ENCODE data around the gene MAP2. TPM values are rescaled to one million over a fixed set of nuclear protein-coding genes. Genes with fewer than 3 reads are reported as not detected.

The MAP2 gene
- total RNA-seq, 1 experiment from 2014 or later, result 40.2 TPM

DNA sequence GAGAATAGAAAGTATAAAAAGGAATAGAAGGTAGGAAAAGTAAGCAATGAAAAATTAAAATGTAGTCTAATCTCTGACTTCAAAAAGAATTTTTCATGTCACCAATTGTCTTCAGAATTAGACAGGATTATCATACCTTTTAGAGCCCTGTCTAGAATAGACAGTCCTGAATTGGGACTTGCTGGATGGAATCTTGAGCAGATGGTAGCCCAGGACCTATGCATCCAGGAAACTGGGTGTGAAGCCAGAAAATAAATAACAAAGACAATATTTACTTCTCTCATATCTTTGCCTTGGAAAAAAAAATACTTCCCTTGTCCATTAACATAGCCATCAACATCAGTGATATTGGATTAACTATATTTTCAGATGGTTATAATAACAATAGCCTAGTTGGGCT lies 250.0 kb downstream of the MAP2 start:
- BruUV-seq (replicated peaks), result no TSS peak
- Mint-ChIP-seq H3K9me3 (ENCODE audit: unreplicated experiment) (no peaks in the 10 kb centered on the region), H3K4me1 (ENCODE audit: insufficient read depth, unreplicated experiment) (no peaks in the 10 kb centered on the region), H3K27ac (ENCODE audit: low read depth, unreplicated experiment) (no peak overlapping the region), H3K36me3 (ENCODE audit: insufficient read depth, unreplicated experiment) (no peaks in the 10 kb centered on the region), H3K4me3 (ENCODE audit: unreplicated experiment) (no peak overlapping the region), H3K27me3 (ENCODE audit: insufficient read depth, unreplicated experiment) (no peaks in the 10 kb centered on the region)
- TF ChIP-seq, protein P1, sequence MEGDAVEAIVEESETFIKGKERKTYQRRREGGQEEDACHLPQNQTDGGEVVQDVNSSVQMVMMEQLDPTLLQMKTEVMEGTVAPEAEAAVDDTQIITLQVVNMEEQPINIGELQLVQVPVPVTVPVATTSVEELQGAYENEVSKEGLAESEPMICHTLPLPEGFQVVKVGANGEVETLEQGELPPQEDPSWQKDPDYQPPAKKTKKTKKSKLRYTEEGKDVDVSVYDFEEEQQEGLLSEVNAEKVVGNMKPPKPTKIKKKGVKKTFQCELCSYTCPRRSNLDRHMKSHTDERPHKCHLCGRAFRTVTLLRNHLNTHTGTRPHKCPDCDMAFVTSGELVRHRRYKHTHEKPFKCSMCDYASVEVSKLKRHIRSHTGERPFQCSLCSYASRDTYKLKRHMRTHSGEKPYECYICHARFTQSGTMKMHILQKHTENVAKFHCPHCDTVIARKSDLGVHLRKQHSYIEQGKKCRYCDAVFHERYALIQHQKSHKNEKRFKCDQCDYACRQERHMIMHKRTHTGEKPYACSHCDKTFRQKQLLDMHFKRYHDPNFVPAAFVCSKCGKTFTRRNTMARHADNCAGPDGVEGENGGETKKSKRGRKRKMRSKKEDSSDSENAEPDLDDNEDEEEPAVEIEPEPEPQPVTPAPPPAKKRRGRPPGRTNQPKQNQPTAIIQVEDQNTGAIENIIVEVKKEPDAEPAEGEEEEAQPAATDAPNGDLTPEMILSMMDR (IDR thresholded peaks at IDR 0.05; ENCODE audit: unreplicated experiment), result no peak
- ChIA-PET POLR2A (interaction anchor here (0.7 kb wide), 1 partner anchor 12 kb away, joined by 4 read pairs; no protein-coding TSS in a partner anchor), CTCF (no interaction called here)
- DNase-seq (ENCODE audit: unreplicated experiment), result no peak
- intact Hi-C loops (cut with micrococcal nuclease), result no loop called here

DNA sequence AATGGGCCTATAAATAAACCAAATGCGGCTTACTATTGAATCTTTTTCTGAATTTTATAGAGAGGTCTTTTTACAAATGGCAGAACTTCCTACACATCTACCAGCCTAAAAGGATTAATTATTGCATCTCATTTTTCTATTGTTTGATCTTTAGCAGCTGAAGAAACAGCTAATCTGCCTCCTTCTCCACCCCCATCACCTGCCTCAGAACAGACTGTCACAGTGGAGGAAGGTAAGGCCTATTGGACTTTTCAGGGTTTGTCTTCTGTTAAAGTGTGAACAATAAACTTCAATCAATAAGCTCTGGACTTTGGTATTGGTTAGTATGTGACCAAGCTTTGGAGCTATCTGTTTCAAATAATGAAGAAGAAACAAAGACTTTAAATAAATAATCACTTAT lies 256.7 kb downstream of the MAP2 start:
- CTCF ChIA-PET, result no interaction called here
- Mint-ChIP-seq H3K9me3 (ENCODE audit: unreplicated experiment) (no peaks in the 10 kb centered on the region), H3K4me1 (ENCODE audit: insufficient read depth, unreplicated experiment) (no peaks in the 10 kb centered on the region), H3K4me3 (ENCODE audit: unreplicated experiment) (no peak overlapping the region), H3K27ac (ENCODE audit: low read depth, unreplicated experiment) (no peak overlapping the region), H3K27me3 (ENCODE audit: insufficient read depth, unreplicated experiment) (no peaks in the 10 kb centered on the region), H3K36me3 (ENCODE audit: insufficient read depth, unreplicated experiment) (no peaks in the 10 kb centered on the region)
- intact Hi-C loops (cut with micrococcal nuclease), result no loop called here
- BruUV-seq (replicated peaks), result no TSS peak
- DNase-seq (ENCODE audit: unreplicated experiment), result no peak
- POLR2A ChIA-PET, result interaction anchor here (0.7 kb wide), 1 partner anchor 319 kb away, joined by 3 read pairs; no protein-coding TSS in a partner anchor
- TF ChIP-seq, protein P1 (IDR thresholded peaks at IDR 0.05; ENCODE audit: unreplicated experiment), result no peak

DNA sequence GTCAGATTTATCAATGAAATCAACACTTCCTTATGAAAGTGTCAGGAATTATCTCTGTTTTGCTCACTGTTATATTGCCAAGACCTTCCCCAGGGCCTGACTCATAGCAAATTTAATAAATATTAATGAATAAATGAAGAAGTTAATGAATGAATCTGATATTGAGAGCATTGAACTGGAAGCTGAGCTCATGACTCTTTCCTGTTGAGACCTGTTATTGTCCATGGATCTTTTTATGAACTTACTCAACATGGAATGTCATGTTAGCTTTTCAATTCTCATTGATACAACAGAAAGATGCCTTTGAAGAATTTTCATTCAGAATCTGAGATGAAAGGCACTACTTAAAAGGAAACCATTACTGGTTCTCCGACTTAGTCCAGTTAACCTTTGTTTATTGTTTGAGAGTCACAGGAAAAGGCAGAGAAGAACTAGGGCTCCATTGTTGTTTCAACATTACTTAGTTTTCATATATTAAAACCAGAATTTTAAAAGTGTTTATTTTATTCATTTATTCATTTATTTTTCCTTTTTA lies 257.4 kb downstream of the MAP2 start:
- Mint-ChIP-seq H3K4me3 (ENCODE audit: unreplicated experiment) (no peak overlapping the region), H3K36me3 (ENCODE audit: insufficient read depth, unreplicated experiment) (no peaks in the 10 kb centered on the region), H3K27me3 (ENCODE audit: insufficient read depth, unreplicated experiment) (no peaks in the 10 kb centered on the region), H3K9me3 (ENCODE audit: unreplicated experiment) (no peaks in the 10 kb centered on the region), H3K4me1 (ENCODE audit: insufficient read depth, unreplicated experiment) (no peaks in the 10 kb centered on the region), H3K27ac (ENCODE audit: low read depth, unreplicated experiment) (no peak overlapping the region)
- POLR2A ChIA-PET, result interaction anchor here (0.7 kb wide), 1 partner anchor 318 kb away, joined by 3 read pairs; no protein-coding TSS in a partner anchor
- DNase-seq (ENCODE audit: unreplicated experiment), result no peak
- TF ChIP-seq, protein P1 (IDR thresholded peaks at IDR 0.05; ENCODE audit: unreplicated experiment), result no peak
- no TSS peak for BruUV-seq (replicated peaks)
- CTCF ChIA-PET, result interaction anchor here (1.2 kb wide), 1 partner anchor 135 kb away, joined by 3 read pairs; no protein-coding TSS in a partner anchor
- intact Hi-C loops (cut with micrococcal nuclease), result no loop called here

DNA sequence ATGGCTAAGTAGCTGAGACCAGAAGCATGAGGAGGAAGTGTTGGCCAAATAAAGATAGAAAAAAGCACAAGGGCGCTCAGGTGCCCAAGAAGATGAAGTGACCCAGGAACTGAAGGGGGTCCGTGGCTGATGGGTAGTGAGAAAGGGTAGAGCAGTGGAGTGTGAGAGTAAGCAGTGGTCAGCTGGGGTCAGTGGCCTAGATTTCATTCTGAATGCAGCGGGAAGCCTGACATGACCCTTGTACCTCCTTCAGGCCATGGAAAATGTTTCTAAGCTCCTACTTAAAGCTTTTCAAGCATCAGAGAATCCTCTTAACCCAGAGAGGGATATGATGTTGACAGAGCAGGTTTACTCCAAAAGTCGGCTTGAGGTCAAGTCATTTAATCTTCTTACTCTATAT lies 258.8 kb downstream of the MAP2 start:
- intact Hi-C loops (cut with micrococcal nuclease), result no loop called here
- ChIA-PET POLR2A (no interaction called here), CTCF (interaction anchor here (1.2 kb wide), 1 partner anchor 133 kb away, joined by 3 read pairs; no protein-coding TSS in a partner anchor)
- DNase-seq (ENCODE audit: unreplicated experiment), result no peak
- BruUV-seq (replicated peaks), result no TSS peak
- Mint-ChIP-seq H3K27ac (ENCODE audit: low read depth, unreplicated experiment) (no peak overlapping the region), H3K27me3 (ENCODE audit: insufficient read depth, unreplicated experiment) (no peaks in the 10 kb centered on the region), H3K4me1 (ENCODE audit: insufficient read depth, unreplicated experiment) (peaks cover 8% of the 10 kb centered on the region), H3K4me3 (ENCODE audit: unreplicated experiment) (no peak overlapping the region), H3K9me3 (ENCODE audit: unreplicated experiment) (no peaks in the 10 kb centered on the region), H3K36me3 (ENCODE audit: insufficient read depth, unreplicated experiment) (no peaks in the 10 kb centered on the region)
- TF ChIP-seq, protein P1 (IDR thresholded peaks at IDR 0.05; ENCODE audit: unreplicated experiment), result no peak
